Measurements from ENCODE around the gene STAT1.

DNA sequence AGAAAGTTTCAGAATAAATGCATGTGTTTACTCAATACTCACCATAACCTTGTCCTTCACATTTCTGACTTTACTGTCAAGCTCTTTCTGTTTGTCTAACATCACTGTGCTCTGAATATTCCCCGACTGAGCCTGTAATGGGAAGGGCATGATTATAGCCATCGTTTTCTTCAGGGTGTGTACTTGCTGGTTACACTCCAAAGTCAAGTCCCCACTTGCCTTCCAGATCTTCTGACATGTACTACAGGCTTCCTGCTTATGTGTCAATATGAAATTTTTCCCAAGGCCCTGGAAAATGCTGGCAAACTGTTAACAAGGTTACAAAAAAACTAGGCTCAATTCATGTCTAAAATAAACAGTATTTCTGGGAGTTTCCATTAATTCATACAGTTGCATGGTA, 12.9 kb downstream of the STAT1 start:
- TF ChIP-seq, protein P1, sequence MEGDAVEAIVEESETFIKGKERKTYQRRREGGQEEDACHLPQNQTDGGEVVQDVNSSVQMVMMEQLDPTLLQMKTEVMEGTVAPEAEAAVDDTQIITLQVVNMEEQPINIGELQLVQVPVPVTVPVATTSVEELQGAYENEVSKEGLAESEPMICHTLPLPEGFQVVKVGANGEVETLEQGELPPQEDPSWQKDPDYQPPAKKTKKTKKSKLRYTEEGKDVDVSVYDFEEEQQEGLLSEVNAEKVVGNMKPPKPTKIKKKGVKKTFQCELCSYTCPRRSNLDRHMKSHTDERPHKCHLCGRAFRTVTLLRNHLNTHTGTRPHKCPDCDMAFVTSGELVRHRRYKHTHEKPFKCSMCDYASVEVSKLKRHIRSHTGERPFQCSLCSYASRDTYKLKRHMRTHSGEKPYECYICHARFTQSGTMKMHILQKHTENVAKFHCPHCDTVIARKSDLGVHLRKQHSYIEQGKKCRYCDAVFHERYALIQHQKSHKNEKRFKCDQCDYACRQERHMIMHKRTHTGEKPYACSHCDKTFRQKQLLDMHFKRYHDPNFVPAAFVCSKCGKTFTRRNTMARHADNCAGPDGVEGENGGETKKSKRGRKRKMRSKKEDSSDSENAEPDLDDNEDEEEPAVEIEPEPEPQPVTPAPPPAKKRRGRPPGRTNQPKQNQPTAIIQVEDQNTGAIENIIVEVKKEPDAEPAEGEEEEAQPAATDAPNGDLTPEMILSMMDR (IDR thresholded peaks at IDR 0.05), result no peak
- TF ChIP-seq POLR2A (IDR thresholded peaks at IDR 0.05), result no peak
